GM21390 (cell line): ENCODE results near the gene BACE1-AS.
"Not testable (repeated sequence)": the region's sequence is repeated elsewhere in the genome, so short reads cannot be mapped to it uniquely, and the experiment has no call there.

Experiments
- ATAC-seq: cut with Tn5 transposase; IDR thresholded peaks from one replicate; pipeline ENCODE4 v1.9.1; 2021; ENCODE audit not compliant: unreplicated experiment

Gene BACE1-AS

GRCh38 chr11:117319214-117319840 is 28.2 kb downstream of the BACE1-AS start:
- no peak for ATAC-seq

DNA sequence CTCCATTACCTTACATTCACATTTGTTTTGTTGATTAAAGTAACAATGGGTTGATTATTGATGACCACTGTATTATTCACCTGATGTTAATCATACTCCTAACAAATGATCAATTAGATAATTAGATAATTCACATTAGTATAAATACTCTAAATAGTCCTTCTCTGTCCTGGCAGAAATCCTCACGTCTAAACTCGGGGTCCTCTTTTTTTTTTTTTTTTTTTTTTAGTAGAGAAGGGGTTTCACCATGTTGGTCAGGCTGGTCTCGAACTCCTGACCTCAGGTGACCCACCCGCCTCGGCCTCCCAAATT is 36.1 kb downstream of the BACE1-AS start:
- ATAC-seq, result not testable (repeated sequence)

- ATAC-seq, result peak; percentile 95
Measured at GRCh38 chr11:117327567-117328374, 36.6 kb downstream of the BACE1-AS start, which contains the start of gene CEP164. TSS of gene CEP164 (plus strand) at chr11:117327854. CDS start at chr11:117338587, 10,733 bp downstream.

DNA sequence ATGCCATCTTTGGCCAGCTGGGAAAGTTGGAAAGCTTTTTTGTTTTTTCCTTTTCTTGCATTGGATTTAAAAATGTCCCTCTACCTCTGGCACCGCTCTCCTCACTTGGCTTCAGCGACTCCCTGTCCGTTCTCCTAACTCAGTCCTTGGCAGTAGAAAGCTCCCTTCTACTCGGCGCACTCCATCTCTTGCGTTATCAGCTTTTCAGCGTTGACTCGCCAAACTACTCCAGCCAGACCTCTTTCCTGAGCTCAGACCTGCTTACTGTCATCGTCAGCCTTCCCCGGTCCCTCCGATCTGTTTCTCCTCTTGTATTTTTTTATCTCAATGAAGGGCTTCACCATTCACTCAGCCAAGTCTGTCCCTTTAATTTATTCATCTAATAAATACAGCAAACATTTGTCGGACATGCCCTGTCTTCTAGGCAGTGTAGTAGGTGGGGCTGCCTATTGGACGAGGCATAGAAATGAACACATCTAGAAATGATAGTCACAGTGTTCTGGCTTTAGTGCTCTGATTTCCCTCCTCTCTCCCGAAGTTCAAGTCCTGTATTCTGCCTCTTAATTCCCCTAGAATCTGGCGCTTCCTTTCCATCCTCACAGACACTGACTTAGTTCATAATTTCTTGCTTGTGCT is 37.3 kb downstream of the BACE1-AS start:
- ATAC-seq, result peak; percentile 9

DNA sequence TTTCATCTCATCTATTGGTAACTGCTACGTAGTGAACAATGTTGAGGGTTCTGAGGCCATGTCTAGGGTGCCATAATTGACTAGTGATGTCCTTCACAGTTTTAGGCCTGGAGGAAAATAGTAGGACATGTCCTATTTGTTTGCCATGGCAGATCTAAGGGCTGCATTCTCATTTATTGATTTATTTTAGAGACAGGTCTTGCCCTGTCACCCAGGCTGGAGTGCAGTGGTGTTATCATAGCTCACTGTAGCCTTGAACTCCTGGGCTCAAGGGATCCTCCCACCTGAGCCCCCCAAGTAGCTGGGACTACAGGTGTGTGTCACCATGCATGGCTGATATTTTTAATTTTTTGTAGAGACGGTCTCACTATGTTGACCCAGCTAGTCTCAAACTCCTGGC is 41.7 kb downstream of the BACE1-AS start:
- ATAC-seq, result no peak

- ATAC-seq, result no peak
Measured at GRCh38 chr11:117333917-117334316, 42.8 kb downstream of the BACE1-AS start.

DNA sequence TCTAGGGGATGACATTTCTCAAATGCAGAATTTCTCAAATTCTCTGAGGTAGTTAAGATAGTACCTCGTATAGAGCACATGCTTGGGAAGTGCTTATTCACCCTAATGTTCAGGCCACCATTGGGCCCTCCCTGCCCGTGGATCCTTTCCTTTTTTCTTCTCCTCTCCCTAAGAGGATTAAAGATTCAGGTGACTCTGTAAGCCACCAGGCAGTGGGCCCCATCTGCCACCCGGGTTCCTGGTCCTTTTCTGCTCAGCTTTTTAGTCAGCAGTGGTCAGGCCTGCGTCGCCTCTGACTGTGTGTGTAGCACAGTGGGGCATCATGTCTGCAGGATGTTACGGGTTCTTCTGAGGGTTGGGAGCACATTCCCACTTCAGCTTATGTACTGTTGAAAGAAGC is 43.8 kb downstream of the BACE1-AS start:
- ATAC-seq, result no peak

DNA sequence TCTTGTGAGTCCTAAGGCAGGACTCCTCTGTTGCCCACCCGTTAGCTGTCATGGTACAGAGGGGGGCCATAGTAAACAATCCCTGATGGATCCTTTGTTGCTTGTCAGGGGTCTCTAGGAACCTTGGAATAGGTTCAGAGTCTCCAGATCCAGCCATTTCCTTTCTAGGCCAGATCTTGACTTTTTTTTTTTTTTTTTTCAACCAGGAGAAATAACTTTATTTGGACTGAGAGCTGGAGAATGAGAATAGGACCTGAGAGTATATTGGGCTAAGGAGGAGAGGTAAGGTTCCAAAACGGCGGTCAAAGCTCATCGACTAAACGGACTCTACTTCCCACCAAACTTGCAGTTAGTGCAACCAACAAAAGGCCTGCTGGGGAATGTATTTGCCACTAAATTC is 44.3 kb downstream of the BACE1-AS start:
- ATAC-seq, result no peak

- ATAC-seq, result no peak
Measured at GRCh38 chr11:117337076-117337475, 45.9 kb downstream of the BACE1-AS start.
